Hematopoietic multipotent progenitor cell treated with erythropoietin and hydrocortisone succinate and interleukin-3 and kit ligand, for 8 days (in vitro differentiated cells): ENCODE data around the gene MGAT5B.
A peak's percentile ranks its signal among the peaks of the same experiment; 100 is the strongest.

ENCODE experiments used
- DNase-seq: peaks from one replicate; pipeline ENCODE4 v3.0.0-alpha.2; 2015

The MGAT5B gene

DNA sequence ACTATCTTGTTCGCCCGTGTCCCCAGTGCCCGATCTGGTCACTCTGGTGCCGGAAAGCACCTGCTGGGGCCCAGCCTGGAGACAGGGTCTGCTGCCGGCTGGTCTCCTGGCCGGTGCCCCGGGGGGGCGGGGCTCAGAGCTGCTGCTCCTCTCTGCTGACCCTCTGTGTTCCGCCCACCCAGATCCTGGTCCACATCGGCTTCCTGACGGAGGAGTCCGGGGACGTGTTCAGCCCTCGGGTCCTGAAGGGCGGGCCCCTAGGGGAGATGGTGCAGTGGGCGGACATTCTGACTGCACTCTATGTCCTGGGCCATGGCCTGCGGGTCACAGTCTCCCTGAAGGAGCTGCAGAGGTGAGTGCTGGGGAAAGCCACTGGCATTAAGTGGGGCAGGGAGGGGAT, 37.6 kb downstream of the MGAT5B start:
- no peak for DNase-seq

DNA sequence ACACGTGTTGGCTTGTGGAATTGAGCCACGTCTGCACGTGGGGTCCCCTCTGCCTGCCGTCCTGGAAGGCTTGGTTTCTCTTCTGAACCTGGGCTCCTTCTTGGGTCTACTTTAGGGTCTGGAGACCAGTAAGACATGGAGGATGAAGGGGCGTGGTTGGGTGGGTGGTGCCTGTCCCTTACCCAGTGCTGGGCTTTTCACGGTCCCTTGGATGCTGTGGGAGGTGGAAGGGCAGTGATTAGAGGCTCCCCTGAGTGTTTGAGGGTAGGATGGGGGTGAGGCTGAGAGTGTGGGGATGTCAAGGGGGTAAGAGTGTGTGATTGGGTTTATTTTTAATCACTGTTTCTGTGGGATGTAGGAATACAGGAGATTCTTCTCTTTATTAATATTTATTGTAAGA, 38.3 kb downstream of the MGAT5B start:
- DNase-seq, result no peak

DNA sequence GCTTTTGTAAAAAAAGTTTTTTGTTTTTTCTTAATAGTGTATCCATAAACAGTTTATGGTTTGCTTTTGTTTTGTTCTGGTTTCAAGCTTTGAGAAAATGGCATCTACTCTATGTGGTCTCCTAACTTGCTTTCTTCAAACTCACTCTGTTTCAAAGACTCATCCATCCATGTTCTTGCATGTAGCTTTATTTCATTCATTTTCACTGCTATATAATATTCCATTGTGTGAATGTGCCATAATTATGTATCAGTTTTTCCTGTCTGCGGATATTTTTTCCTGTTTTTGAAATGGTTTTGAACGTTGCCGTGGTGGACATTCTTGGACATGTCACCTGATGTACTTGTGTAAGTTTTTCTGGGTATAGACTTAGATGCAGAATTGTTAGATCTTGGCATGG, 39.1 kb downstream of the MGAT5B start:
- no peak for DNase-seq

DNA sequence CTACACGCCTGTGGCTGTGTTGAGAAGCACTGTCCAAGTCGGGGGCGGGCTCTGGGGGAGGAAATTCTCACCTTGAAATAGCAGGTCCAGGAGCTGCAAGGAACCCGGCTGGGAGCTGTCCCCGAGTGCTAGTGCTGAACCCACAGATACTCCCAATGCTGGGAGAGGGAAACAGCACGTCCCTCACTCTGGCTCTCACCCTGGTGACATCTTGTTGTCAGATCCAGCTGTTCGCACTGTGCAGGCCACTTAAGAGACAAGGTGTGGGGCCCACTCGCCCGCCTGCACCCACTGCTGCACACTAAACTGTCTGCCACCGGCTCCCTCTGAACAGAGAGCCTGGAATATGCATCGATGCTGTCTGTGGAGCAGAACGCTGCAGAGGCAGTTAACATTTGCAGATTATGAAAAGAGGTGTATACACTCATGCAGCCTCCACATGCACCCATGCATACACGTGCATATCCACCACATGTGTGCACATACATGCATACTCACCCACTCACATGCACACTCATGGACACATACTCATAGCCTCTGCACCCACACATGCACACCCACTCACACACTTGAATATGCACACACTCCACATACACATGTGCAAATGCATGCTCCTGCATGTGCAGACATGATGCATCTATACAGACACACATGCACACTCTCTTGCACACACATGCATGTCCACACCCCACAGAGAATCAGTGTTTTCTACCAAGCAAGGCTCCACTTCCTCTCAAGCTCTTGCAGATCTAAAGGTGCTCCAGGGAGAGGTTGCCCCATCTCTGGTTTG, 42.0 kb downstream of the MGAT5B start:
- peak; percentile 14 for DNase-seq

DNA sequence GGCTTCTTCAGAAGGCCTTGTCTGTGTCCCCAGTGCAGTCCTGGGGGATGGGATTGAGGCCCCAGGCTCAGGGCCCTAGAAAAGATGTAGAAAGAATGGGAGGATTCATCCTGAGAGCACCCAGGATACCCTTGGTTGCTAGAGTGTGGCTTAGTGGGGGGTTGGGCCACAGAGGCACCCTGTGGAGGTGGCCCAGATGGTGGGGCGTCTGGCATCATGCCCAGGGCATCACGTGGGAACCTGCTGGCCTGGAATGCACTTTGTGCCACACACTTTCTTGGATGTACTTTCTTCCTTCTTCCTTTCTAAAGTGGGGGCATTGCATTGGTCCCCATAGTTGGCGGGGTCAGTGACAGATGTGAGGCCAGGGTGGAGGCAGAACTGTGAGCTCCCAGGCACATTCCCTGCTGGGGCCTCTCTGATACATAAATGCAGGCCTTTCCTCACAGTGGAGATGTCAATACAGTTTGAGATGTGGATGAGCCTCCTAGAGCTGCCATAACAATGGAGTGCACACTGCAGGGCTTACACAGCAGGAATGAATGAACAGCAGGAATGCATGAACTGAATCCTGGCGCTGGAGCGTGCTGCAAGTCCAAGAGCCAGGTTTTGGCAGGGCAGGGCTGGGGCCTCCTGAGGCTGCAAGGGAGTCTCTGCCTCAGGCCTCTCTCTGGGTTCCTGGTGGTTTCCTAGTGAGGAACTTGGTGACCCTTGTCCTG, 43.3 kb downstream of the MGAT5B start:
- no peak for DNase-seq

DNA sequence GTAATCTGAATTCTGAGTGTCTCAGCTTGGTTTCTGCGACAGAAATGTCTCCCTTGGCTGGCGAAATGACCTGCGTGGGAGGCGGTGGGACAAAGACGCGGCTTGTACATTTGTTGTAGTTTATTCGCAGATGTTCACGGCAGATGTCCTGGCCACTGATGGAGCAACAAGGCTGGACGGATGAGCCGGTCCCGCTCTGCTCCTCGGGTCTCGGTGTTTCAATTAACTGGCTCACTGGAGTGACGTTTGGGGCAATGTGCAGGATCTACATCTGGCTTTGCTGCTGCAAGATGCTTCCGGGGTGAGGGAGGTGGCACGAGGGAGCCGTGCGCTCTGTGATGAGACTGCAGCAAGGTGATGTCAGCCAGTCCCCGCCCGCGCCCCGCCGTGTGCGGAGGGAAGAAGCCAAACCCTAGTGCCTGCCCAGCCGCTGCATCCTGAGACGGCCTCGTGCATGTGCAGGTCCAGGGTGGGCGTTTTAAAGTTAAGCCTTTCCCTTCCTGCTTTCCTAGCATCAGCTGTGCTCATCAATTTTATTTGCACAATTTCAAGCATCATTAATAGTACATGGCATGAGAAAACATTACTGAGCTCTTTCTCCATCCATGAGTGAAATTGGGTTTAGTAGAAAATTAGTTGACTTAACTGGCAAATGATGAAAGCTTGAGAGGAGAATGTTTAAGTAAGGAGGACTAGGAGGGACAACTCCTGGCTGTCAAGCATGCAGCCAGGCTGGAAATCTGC, 44.4 kb downstream of the MGAT5B start:
- no peak for DNase-seq

DNA sequence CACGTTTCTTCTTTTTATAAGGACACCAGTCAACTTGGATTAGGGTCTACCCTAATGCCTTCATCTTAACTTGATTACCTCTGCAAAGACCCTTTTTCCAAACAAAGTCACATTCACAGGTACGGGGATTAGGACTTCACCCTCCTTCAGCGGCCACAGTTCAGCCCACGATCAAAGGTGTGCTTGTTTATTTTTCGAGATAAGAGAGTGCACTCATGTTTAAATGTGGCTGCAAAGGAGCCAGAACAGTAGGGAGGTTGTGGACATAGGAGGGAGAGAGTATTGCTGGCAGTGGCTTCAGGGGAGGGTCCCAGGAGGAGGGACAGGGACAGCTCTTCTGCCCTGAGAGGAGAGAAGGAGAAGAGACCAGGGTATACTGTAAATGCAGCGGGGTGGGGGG, 46.7 kb downstream of the MGAT5B start:
- DNase-seq, result no peak

DNA sequence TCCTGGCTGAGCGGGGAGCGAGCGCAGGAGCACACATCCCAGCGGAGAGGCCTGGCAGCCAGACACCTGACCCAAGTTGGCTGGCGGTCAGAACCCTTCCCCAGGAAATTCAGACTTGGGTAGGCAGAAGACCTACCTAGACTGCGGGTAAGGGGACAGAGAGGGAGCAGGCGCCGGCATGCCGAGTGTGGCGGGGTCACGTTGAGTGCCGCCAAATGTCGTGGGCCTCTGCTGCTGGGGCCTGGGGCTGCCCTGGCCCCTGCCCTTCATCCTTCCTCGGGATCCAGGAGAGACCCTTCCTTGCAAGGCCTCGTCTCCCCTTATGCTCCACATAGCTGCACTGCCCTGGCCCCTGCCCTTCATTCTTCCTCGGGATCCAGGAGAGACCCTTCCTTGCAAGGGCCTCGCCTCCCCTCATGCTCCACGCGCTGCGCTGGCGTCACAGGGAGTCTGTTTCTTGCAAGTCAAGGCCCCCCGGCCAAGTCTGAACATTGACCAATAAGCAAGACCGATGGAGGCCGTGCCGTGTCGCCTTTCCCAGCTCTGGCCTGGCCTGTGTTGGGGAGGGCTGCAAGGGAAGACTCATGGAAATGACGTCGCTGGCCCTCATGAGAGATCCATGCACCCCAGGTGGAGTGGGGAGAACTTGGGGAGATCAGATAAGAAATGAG, 47.8 kb downstream of the MGAT5B start:
- no peak for DNase-seq

DNA sequence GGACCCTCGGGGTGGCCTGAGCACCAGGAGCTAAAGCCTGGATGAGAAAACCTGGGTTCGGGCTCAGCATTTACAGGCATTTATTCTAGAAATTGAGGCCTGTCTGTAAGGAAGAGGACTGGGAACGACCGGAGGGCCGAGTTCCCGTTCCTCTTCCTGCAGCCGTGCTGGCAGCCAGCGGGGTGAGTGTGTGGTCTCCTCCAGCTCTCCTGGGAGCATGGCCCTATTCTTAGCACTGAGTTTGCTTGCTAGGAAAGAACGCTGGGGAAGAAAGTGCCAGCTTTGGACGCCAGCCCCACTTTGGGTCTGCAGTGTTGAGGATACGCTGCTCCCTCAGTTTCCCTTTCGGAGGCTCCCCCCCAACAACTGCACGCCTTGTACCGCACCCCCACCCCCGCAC, 49.6 kb downstream of the MGAT5B start:
- no peak for DNase-seq

DNA sequence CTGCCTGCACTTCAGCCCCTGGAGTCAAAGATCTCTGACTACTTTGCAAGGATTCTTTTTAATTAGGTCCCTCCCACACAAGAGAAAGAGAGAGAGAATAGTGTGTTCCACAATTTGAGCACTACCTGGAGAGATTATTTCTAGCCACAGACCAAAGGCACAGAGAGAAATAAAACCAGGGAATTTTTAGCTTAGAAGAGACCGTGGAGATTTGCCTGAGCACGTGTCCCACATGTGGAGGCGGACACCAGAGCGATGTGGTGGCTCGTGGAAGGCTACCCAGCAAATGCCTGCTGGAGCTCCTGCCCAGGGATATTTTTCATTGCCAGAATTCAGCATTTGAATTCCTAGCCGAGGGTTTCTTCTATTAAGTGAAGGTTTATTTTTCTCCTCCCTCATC, 50.6 kb downstream of the MGAT5B start:
- no peak for DNase-seq

DNA sequence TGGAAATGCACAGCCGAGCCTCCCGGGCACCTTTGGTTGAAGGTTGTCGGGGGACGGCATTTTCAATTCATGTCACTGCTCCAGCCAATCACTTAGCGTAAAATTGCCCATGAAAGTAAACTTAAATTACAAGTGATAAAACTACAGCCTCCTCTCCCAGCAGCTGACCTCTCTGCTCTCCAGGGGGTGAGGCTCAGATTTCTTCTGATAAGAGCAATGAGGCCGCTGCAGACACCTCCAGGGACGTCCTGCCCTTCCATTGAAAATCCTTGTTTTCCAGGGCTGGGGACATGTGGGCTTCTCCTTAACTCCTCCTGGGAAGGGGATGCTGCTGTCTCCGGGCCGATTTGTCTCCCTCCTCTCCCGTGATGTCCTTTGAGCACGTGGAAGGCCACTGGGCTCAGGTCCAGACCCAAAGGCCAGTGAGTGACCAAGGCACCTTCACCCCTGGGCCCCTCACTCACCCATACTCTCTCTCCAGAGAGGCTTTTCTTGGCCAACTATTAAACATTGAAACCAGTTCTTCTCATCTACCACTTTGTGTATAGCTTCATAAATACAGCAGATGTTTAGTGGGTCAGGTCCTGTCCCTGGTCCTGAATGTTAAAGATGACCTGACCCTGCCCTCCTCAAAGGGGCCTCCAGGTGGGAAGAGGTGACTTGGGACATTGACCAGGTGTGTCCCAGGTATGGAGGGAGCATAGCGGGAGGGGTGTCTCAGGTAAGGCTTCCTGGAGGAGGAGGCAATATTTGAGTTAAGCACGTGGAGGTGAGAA, 52.3 kb downstream of the MGAT5B start:
- no peak for DNase-seq

DNA sequence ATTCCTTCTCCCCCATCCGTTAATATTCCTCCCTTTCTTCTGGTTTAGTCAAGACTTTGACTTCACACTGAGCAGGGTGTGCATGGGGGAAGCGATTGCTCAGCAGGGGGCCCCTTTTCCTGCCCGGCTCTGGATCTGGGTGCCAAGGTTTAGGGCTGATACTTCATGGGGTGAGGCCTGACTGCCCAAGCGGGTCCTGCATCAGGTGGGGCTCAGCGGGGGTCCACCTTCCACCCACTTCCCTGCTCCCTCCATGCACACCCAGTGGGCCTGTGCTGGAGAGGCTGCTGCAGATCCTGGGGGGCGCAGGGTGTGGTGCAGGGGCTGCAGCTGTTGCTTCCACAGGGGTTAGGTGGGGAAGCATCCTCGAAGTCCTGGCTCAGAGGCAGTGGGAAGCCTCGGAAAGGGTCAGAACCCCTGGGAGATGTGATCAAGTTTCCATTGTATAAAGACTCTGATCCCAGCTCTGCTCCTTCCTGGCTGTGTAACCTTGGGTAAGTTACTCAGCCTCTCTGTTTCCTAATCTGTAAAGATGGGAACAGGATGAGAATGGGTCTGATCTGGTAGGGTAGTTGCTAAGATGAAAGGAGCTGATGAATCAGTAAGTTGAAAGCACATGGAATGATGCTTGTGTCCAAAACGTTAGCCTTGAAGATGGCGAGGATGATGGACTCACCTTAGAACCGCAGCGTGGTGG, 53.3 kb downstream of the MGAT5B start:
- no peak for DNase-seq

DNA sequence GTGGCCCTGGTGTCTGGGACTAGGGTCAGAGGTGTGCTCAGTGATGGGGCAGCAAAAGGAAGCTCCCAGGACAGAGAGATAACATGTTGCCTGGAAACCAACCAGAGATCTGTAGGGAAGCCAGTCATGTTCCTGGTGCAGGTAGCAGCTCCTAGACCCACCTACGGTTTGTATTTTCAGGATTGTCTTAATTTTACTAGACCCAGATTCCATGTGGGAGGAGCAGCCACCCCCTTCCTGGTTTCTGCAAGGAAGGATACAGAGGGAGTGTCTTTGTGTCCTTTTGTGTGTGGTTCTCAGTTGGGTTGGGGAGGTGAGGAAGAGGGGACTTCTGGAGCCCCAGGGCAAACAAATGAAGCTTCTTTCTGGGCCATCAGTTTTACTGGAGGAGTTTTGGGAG, 53.9 kb downstream of the MGAT5B start:
- DNase-seq, result no peak

DNA sequence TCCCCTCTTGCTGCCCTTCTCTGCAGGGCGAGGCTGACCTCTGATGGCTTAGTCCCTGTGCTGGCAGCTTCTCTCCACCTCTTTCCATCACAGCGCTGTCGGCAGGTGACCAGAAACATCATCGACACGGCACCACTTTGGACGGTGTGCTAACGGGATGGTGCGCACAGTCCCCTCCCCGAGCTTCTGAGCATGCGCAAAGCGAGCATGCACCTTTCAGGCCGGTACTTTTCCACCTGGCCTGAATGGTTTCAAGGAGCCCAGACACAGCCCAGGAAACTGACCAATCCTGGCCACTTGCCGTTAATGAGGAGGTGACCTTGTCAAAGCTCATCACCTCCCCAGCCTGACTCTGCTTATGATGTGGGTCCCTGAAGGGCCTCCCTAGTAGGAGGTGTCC, 54.8 kb downstream of the MGAT5B start:
- DNase-seq, result no peak

DNA sequence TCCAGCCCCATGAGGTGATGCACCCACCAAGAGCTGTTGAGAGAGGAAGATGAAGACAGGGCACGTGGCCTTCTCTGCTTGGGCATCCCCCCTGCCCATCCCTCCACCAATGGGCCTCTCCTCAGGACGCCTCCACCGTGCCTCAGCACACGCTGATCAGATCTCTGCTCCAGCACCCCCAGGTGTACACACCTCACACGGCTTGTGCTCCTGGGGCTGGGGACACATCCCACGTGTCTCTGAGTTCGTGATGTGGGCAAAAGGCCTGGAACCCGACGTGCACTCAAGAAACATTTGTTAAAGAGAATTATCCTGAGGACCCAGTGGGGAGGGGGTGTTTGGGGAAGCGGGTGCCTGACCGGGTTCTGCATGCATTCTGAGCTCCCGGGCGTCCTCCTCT, 55.3 kb downstream of the MGAT5B start:
- no peak for DNase-seq

DNA sequence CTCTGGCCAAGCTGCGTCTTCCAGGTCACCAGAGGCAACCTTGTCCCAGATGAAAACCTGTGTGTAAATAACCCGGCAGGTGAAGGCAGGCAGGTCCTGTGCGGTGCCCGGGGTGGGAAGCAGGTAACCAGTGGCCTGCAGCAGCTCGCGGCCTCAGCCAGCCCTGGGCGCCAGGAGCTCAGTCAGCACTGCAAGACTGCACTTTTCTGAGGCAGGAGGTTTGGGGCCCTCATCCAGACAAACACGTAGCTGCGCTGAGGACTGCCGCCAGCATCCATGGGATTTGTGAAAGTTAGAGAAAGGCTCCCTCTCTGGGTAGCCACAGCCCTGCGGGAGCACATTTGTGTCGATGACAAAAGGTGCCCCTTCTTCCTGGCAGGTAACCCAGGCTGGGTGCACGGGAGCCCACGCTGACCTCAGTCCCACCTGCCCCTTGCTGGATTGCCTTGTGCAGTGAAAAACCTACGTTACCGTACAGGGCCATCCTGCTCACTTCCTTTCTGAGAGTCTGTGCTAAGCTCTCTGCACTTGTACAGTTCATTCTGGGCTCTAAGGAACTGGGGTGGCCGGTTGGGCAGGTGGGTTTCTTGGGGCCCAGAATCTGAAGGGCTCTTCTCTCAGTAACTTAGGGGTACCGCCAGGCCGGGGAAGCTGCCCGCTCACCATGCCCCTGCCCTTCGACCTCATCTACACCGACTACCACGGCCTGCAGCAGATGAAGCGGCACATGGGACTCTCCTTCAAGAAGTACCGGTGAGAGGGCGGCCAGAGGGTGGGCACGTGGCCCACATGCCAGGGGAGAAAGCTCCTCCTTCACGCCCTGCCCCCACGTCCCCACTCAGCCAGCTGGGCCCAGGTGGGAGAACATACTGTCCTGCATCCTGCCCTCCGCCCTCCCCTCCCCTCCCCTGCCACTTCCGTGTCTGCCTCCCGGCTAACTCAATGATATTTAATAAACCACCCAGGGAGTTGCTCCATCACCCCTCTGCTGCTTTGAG, 56.4 kb downstream of the MGAT5B start:
- no peak for DNase-seq

DNA sequence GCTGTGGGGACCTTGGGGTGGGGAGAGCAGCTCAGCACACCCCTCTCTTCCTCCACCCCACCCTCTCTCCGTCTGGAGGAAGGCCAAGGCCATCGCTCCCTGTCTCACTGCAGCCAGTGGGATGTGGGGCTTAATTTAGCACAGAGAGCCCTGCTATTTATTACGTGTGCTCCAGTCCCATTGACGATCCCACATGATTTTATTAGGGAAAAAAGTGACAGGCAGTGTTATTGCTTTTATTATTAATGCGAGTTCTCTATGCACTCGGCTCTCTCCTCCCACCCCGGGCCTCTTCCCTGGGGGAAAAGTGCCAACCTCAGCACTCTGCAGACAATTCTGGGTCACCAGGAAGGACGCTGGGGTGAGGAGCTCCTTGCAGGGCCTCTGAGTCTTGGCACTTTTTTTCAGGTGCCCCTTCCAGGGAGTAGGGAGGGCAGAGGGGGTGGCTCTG, 57.3 kb downstream of the MGAT5B start:
- DNase-seq, result no peak

DNA sequence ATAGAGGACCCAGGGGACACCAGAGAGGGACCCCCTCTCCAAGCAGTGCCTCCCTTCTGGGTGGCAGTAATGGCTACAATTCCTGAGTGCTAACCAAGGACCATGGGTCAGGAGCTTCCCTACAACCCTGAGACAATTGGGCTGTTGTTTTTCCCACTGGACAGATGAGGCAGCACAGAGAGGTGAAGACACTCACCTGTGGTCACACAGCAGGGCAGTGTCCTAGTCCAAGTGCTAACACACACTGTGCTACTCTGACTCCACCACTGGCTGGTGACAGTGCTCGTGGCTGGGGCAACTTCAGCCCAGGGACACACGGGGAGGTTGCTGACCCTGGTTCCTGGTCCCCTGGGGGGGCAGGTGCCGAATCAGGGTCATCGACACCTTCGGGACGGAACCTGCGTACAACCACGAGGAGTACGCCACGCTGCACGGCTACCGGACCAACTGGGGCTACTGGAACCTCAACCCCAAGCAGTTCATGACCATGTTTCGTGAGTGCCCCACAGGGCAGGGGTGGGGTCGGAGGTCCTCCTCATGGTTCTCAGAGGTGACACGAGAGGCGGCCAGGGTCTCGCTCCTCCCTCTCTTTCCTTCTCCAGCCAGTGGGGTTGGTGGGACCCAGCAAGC, 58.1 kb downstream of the MGAT5B start:
- no peak for DNase-seq

DNA sequence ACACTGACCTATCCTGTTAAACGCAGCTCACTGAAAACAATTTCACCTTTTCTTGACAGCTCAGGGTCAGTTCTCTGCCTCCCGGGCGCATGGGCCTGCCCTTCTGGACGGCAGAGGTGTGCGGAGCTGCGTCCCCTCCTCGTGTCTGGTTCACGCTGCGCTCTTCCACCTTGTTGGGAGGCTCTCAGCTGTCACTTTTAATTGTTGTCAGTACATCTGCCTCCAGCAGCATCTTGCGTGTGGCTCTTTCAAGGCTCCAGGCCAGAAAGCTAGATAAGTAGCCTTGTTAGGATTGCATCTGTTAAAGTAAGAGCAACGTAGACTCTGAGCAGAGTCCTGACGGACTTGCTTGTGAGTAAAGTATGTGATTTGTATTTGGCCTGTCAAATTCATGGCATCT, 59.4 kb downstream of the MGAT5B start:
- DNase-seq, result no peak

DNA sequence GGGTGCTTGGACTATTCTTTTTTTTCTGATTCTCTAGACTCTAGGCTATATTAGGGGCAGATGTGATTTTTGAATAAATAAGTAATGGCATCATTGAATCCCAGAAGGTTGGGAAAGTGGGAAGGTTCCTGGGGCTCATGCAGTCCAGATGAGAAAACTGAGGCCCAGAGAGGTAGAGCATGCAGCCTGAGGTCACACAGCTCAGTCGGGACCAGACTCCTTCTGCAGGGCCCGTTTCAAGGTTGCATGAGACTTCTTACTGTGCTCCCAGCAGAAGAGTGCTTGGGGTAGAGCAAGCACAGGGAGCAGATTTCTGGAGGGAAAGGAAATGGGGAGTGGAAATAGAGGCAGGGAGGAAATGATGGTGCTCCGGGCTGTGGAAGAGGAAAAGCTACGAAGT, 59.8 kb downstream of the MGAT5B start:
- DNase-seq, result no peak
